GM23248 (cell line): Measurements from ENCODE around the gene LMAN2L. TPM values are rescaled to one million over a fixed set of nuclear protein-coding genes. Genes with fewer than 3 reads are reported as not detected.

Source experiments
- DNase-seq: peaks from one replicate; pipeline ENCODE4 v3.0.0-alpha.2; 2015
- H2AFZ ChIP-seq: fragments of 200-600 bp; sonication (generic); 2 replicates; pipeline ENCODE4 v1.6.1; 2016; ENCODE audit warnings: antibody characterized with exemption
- H3F3A ChIP-seq: fragments of 200-600 bp; sonication (generic); 2 replicates; pipeline ENCODE4 v1.6.1; 2016; ENCODE audit warnings: mild to moderate bottlenecking, antibody characterized with exemption, mixed run types; ENCODE audit not compliant: insufficient read depth
- H3K27ac ChIP-seq: fragments of 200-600 bp; sonication (generic); 2 replicates; pipeline ENCODE4 v1.5.1; 2016; ENCODE audit warnings: mild to moderate bottlenecking
- H3K27me3 ChIP-seq: fragments of 200-600 bp; sonication (generic); replicated peaks from 2 replicates; pipeline ENCODE4 v1.6.1; 2016; ENCODE audit warnings: mild to moderate bottlenecking; ENCODE audit not compliant: insufficient read depth
- H3K36me3 ChIP-seq: fragments of 200-600 bp; sonication (generic); 2 replicates; pipeline ENCODE4 v1.6.1; 2016; ENCODE audit warnings: low read depth, mild to moderate bottlenecking
- H3K4me1 ChIP-seq: fragments of 200-600 bp; sonication (generic); 2 replicates; pipeline ENCODE4 v1.6.1; 2016; ENCODE audit warnings: mild to moderate bottlenecking; ENCODE audit not compliant: insufficient read depth
- H3K4me2 ChIP-seq: fragments of 200-600 bp; sonication (generic); one replicate; pipeline ENCODE4 v1.6.1; 2016; ENCODE audit warnings: mild to moderate bottlenecking; ENCODE audit not compliant: unreplicated experiment
- H3K4me3 ChIP-seq: fragments of 200-600 bp; sonication (generic); 2 replicates; pipeline ENCODE4 v1.5.1; 2016; ENCODE audit warnings: mild to moderate bottlenecking
- H3K79me2 ChIP-seq: fragments of 200-600 bp; sonication (generic); 2 replicates; pipeline ENCODE4 v1.6.1; 2016; ENCODE audit warnings: mild to moderate bottlenecking; ENCODE audit not compliant: insufficient read depth
- H3K9ac ChIP-seq: fragments of 200-600 bp; sonication (generic); 2 replicates; pipeline ENCODE4 v1.6.1; 2016; ENCODE audit warnings: mild to moderate bottlenecking
- H3K9me2 ChIP-seq: fragments of 200-600 bp; sonication (generic); 2 replicates; pipeline ENCODE4 v1.6.1; 2016; ENCODE audit warnings: mixed run types, mild to moderate bottlenecking, moderate library complexity; ENCODE audit not compliant: insufficient read depth
- H3K9me3 ChIP-seq: fragments of 200-600 bp; sonication (generic); one replicate; pipeline ENCODE4 v1.6.1; 2017; ENCODE audit warnings: low read depth
- H4K20me1 ChIP-seq: fragments of 200-600 bp; sonication (generic); 2 replicates; pipeline ENCODE4 v1.6.0; 2016; ENCODE audit not compliant: insufficient read depth
- EZH2 ChIP-seq: fragments of 200-600 bp; sonication (generic); IDR thresholded peaks from 2 replicates; pipeline ENCODE4 v1.6.1; 2018; ENCODE audit warnings: antibody characterized with exemption, mild to moderate bottlenecking; ENCODE audit not compliant: insufficient read depth, poor library complexity, severe bottlenecking
- EZH2phosphoT487 ChIP-seq: fragments of 200-600 bp; sonication (generic); IDR thresholded peaks from 2 replicates; pipeline ENCODE4 v1.6.1; 2018; ENCODE audit warnings: antibody characterized with exemption, moderate library complexity, mild to moderate bottlenecking, low read depth; ENCODE audit not compliant: insufficient read depth
- WGBS, 2 experiments: methylation state at CpG; one replicate each; pipeline ENCODE4 v1.1.6; 2015 to 2017; ENCODE audit warnings: low lambda C conversion rate in 2 of 2, low coverage in 1 of 2; ENCODE audit errors: missing lambda C conversion rate in 2 of 2; 5-methylcytosine and 5-hydroxymethylcytosine counted together
- in situ Hi-C: fragments of 300-500 bp; cut with MboI; formaldehyde crosslinking; loops from 2 replicates; pipeline ENCODE4 v1.15.0; 2020
- polyA plus RNA-seq: library from polyadenylated mRNA; unstranded; fragments of >200 nt; fragmentation: Nextera tagmentation; extraction: Ambion mirVana; gene quantifications from 2 replicates; pipeline ENCODE4 v1.2.1, GENCODE V29; 2016
- total RNA-seq: library from RNA; depleted of rRNA; stranded (reverse); fragments of >200 nt; shearing (Covaris generic); gene quantifications from 2 replicates; pipeline ENCODE4 v1.2.3, GENCODE V29; 2014

LMAN2L gene
- total and polyA plus RNA-seq, 2 experiments from 2014 or later = 22.3 to 24.6 TPM

DNA sequence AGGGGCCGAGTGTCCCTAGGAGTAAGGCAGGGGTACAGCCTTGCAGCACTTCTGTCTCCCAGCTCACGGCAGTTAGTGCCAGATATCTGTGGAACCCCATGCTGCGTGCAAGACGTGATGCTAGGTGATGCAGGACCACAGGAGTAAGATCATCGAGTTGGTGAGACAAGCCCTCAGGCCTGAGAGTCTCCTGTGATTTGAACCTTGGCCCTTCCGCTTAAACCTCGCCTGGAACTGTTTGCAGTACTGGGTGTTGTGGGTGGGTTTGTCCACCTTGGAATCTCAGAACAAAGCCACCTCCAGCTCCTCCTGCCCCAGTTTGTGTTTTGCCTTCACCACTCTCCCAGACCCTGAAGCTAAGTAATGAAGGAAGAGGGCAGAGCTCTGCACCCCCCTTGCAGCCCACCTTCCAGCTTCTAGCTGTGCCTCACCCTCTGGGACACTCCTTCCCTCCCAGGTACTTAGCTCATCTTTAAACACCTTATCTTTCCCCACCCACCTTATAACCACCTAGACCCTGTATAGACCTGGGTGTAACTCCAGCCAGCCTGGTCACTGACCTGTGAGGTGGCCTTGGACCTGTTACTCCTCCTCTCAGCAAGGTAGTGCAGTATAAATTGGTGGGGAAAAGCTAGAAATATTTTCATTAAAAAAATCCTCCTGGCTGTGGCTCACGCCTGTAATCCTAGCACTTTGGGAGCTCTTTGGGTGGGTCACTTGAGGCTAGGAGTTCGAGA is 27.4 kb upstream of the LMAN2L start:
- Histone ChIP-seq H3K9me2 (no peaks in the 10 kb centered on the region), H3K4me3 (no peak overlapping the region), H2AFZ (no peak overlapping the region), H4K20me1 (no peaks in the 10 kb centered on the region), H3K4me2 (no peak overlapping the region), H3K27ac (no peak overlapping the region), H3K9ac (no peak overlapping the region), H3K9me3 (no peaks in the 10 kb centered on the region), H3K36me3 (no peaks in the 10 kb centered on the region), H3K79me2 (0 out of 2 replicates have a peak, but pooled peaks cover 9% of the 10 kb centered on the region), H3F3A (no peaks in the 10 kb centered on the region), H3K4me1 (peaks cover 16% of the 10 kb centered on the region), H3K27me3 (no peaks in the 10 kb centered on the region)
- TF ChIP-seq EZH2phosphoT487 (no peak), EZH2 (no peak)
- DNase-seq = no peak
- 90 to 92% methylated on average over 9 of the region's 9 CpGs for WGBS, 2 experiments
- in situ Hi-C loops = no loop called here

DNA sequence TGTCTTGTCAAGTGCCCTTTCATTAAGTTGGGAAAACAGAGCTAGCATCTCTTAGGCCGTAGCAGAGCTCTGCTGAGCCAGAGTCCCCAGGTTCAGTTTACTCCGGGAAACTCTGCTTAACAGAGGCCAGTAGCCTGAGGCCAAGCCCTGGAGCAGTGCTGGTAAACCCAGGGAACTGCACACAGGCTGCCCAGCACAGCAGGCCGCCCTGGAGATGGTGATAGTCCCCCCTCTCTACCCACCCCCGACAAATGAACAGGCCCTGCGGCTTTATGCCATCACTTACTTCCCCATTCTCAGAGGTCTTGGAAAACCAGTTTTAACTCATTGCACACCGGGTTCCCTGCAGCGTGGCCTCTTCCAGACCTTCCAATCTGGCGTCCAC is 24.4 kb upstream of the LMAN2L start:
- WGBS, 2 experiments = 40 to 44% methylated on average over 8 of the region's 8 CpGs
- TF ChIP-seq EZH2 (no peak), EZH2phosphoT487 (no peak)
- Histone ChIP-seq H3F3A (no peaks in the 10 kb centered on the region), H3K79me2 (0 out of 2 replicates have a peak, but pooled peaks cover 9% of the 10 kb centered on the region), H3K27ac (no peak overlapping the region), H2AFZ (peak overlapping the region; percentile 31; the same call in 1 of the 2 replicates), H3K4me1 (peaks cover 23% of the 10 kb centered on the region), H4K20me1 (no peaks in the 10 kb centered on the region), H3K9ac (peak overlapping the region; percentile 35; the same call in 1 of the 2 replicates), H3K4me3 (0 out of 2 replicates have a peak overlapping the region, but pooled peaks have one; percentile 3), H3K27me3 (no peaks in the 10 kb centered on the region), H3K4me2 (no peak overlapping the region), H3K9me3 (no peaks in the 10 kb centered on the region), H3K36me3 (no peaks in the 10 kb centered on the region), H3K9me2 (no peaks in the 10 kb centered on the region)
- in situ Hi-C loops = no loop called here
- DNase-seq = peak; percentile 43

DNA sequence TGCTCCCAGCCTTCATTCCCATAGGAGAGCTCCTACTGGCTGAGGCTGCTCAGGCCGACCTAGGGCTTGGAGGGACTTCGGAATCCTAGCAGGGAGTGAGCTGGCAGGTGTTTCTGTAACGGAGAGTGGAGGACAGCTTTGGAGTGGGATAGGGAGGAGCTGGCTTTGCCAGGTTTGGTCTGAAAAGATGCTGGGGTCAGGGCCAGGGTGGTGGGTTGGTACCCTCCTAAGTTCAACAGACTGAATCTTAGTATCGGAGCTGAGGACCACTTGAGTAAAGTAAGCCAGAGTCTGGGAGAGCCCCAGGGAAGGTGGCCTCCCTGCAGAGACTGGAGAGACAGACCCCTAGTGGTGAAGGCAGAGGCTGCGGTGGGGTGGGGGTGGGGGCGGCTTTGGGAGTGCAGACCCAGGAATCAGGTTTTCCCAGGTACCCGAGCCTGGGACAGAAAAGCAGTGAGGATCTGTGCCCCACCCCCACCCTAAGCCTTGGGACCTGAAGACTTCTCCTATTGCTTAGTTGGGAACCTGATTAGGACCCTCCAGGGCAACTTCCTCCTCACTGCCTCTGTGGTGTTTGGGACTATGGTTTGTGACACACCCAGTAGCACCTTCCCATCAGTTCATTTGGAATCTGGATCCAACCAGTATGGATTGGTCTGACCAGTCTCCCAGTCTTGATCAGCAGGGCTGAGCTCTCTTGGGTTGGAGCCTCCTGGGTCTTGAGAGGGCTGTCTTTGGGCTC is 23.8 kb upstream of the LMAN2L start:
- Histone ChIP-seq H3K9ac (peak overlapping the region; percentile 35; the same call in 1 of the 2 replicates), H3K4me1 (peaks cover 23% of the 10 kb centered on the region), H3K4me2 (peak overlapping the region; percentile 79), H2AFZ (peak overlapping the region; percentile 31; the same call in 1 of the 2 replicates), H3K4me3 (peak overlapping the region; percentile 50), H3K79me2 (0 out of 2 replicates have a peak, but pooled peaks cover 9% of the 10 kb centered on the region), H3K36me3 (no peaks in the 10 kb centered on the region), H4K20me1 (no peaks in the 10 kb centered on the region), H3K9me3 (no peaks in the 10 kb centered on the region), H3K9me2 (no peaks in the 10 kb centered on the region), H3K27me3 (no peaks in the 10 kb centered on the region), H3K27ac (no peak overlapping the region), H3F3A (no peaks in the 10 kb centered on the region)
- peak; percentile 37 for DNase-seq
- 61 to 63% methylated on average over 7 of the region's 7 CpGs for WGBS, 2 experiments
- in situ Hi-C loops = no loop called here
- no peak for TF ChIP-seq EZH2
- no peak for TF ChIP-seq EZH2phosphoT487

DNA sequence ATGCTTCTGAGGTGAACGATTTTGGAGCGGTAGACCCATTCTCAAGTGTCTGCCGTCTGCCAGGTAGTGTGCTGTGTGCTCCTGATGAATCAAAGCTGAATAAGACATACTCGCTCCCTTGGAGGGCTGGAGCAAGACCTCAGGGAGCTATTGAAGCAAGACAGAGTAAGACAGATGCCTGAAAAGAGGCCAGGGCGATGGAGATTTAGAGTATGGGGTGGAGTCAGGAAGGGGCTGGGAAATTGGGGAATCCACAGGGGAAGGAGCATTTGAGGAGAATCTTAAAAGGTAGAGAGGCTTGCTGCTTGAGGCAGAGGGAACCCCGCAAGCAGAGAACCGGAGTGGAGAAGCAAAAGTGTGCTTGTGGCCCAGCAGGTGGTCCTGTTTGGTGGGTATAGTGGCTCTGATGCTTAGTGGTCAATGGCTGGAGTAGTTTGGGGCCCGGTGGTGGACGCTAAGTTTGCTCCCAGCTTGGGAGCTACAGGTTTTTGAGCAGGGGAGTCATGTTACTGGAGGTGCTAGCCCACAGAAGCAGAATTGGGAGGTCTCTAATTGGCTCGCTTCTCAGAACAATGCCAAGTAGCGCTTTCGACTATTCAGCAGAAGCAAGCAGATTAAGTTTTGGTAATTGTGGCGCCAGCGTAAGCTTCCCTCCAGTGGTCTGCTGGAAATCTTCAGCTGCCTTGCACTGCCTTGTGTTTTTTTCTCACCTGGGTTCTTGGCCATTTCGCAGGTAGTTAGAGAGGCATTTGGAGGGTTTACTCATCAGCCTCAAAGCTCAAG is 22.9 kb upstream of the LMAN2L start:
- H3K9me2 ChIP-seq = no peaks in the 10 kb centered on the region
- H3F3A ChIP-seq = no peaks in the 10 kb centered on the region
- peak overlapping the region; percentile 79 for H3K4me2 ChIP-seq
- no peak overlapping the region for H3K9ac ChIP-seq
- TF ChIP-seq EZH2phosphoT487 = no peak
- TF ChIP-seq EZH2 = no peak
- no peak overlapping the region for H2AFZ ChIP-seq
- no peaks in the 10 kb centered on the region for H3K27me3 ChIP-seq
- H3K27ac ChIP-seq = no peak overlapping the region
- peak overlapping the region; percentile 50 for H3K4me3 ChIP-seq
- peaks cover 23% of the 10 kb centered on the region for H3K4me1 ChIP-seq
- H3K79me2 ChIP-seq = 0 out of 2 replicates have a peak, but pooled peaks cover 9% of the 10 kb centered on the region
- no peaks in the 10 kb centered on the region for H4K20me1 ChIP-seq
- in situ Hi-C loops = no loop called here
- H3K36me3 ChIP-seq = no peaks in the 10 kb centered on the region
- WGBS, 2 experiments = 41 to 47% methylated on average over 15 of the region's 15 CpGs
- no peaks in the 10 kb centered on the region for H3K9me3 ChIP-seq
- peak; percentile 22 for DNase-seq
